Upper lobe of right lung (tissue), 1 donor: ENCODE measurements around the gene CHD6. TPM values are rescaled to one million over a fixed set of nuclear protein-coding genes. Genes with fewer than 3 reads are reported as not detected.
A peak's percentile ranks its signal among the peaks of the same experiment; 100 is the strongest.

Experiments used
- ATAC-seq: fragments of 200-7000 bp; cut with Tn5 transposase; one replicate; pipeline ENCODE4 v1.9.1; 2020; ENCODE audit warnings: mild to moderate bottlenecking, moderate library complexity
- DNase-seq: peaks from one replicate; pipeline ENCODE4 v3.0.0-alpha.2; 2020
- H3K27ac ChIP-seq: fragments of 200-600 bp; one replicate; pipeline ENCODE4 v1.8.0; 2022
- H3K27me3 ChIP-seq: fragments of 200-600 bp; one replicate; pipeline ENCODE4 v1.8.0; 2022; ENCODE audit warnings: mild to moderate bottlenecking
- H3K36me3 ChIP-seq: fragments of 200-600 bp; one replicate; pipeline ENCODE4 v1.8.0; 2022
- H3K4me1 ChIP-seq: fragments of 200-600 bp; one replicate; pipeline ENCODE4 v1.8.0; 2022
- H3K4me3 ChIP-seq: fragments of 200-600 bp; one replicate; pipeline ENCODE4 v1.8.0; 2022; ENCODE audit warnings: mild to moderate bottlenecking
- H3K9me3 ChIP-seq: fragments of 200-600 bp; one replicate; pipeline ENCODE4 v1.8.0; 2022
- CTCF ChIP-seq: fragments of 200-600 bp; IDR thresholded peaks from one replicate; pipeline ENCODE4 v1.8.0; 2022; ENCODE audit warnings: antibody characterized with exemption
- intact Hi-C: fragments of 100-400 bp; cut with DNase I; formaldehyde crosslinking; loops from one replicate; pipeline ENCODE4 v1.11.0; 2022
- total RNA-seq: library from RNA; stranded (reverse); fragmentation: NEBNext Ultra II Directional; extraction: Animal tissue kit (Norgen Biotek cat#: 25700); gene quantifications from one replicate; pipeline ENCODE4 v1.2.1, GENCODE V29; 2021
- donor health status: DM: no; HTN: yes; CAD: no; lungs with severe emphysema.

The CHD6 gene
- total RNA-seq, 1 donor from 2014 or later, result 42.3 TPM

GRCh38 chr20:41415191-41415590, 203.0 kb downstream of the CHD6 start:
- Histone ChIP-seq H3K27me3 (no peaks in the 10 kb centered on the region), H3K9me3 (no peaks in the 10 kb centered on the region), H3K36me3 (peaks cover 91% of the 10 kb centered on the region), H3K27ac (no peak overlapping the region), H3K4me1 (no peaks in the 10 kb centered on the region), H3K4me3 (no peak overlapping the region)
- no peak for DNase-seq
- no peak for TF ChIP-seq CTCF
- intact Hi-C loops, result no loop called here
- ATAC-seq, result no peak

GRCh38 chr20:41413169-41413568, 205.0 kb downstream of the CHD6 start:
- Histone ChIP-seq H3K4me3 (no peak overlapping the region), H3K27me3 (no peaks in the 10 kb centered on the region), H3K36me3 (peaks cover 90% of the 10 kb centered on the region), H3K9me3 (no peaks in the 10 kb centered on the region), H3K27ac (no peak overlapping the region), H3K4me1 (no peaks in the 10 kb centered on the region)
- TF ChIP-seq CTCF, result no peak
- DNase-seq (no peak), ATAC-seq (no peak)
- intact Hi-C loops, result no loop called here

- intact Hi-C loops, result no loop called here
- H3K36me3 ChIP-seq, result peaks cover 88% of the 10 kb centered on the region
- H3K27ac ChIP-seq, result no peak overlapping the region
- no peak for TF ChIP-seq CTCF
- ATAC-seq, result no peak
- H3K4me3 ChIP-seq, result no peak overlapping the region
- no peaks in the 10 kb centered on the region for H3K4me1 ChIP-seq
- no peak for DNase-seq
- H3K9me3 ChIP-seq, result no peaks in the 10 kb centered on the region
- H3K27me3 ChIP-seq, result no peaks in the 10 kb centered on the region
These were observed 205.7 kb downstream of the CHD6 start for GRCh38 chr20:41412324-41413120.

GRCh38 chr20:41411391-41411847, 206.8 kb downstream of the CHD6 start:
- DNase-seq (no peak), ATAC-seq (no peak)
- peak; percentile 41 for TF ChIP-seq CTCF
- Histone ChIP-seq H3K27me3 (no peaks in the 10 kb centered on the region), H3K4me1 (no peaks in the 10 kb centered on the region), H3K9me3 (no peaks in the 10 kb centered on the region), H3K4me3 (no peak overlapping the region), H3K36me3 (peaks cover 90% of the 10 kb centered on the region), H3K27ac (no peak overlapping the region)
- intact Hi-C loops, result no loop called here

- intact Hi-C loops, result no loop called here
- H3K4me1 ChIP-seq, result no peaks in the 10 kb centered on the region
- H3K4me3 ChIP-seq, result no peak overlapping the region
- H3K27me3 ChIP-seq, result no peaks in the 10 kb centered on the region
- no peak for ATAC-seq
- H3K9me3 ChIP-seq, result no peaks in the 10 kb centered on the region
- TF ChIP-seq CTCF, result no peak
- no peak for DNase-seq
- peaks cover 90% of the 10 kb centered on the region for H3K36me3 ChIP-seq
- H3K27ac ChIP-seq, result no peak overlapping the region
These were observed 209.2 kb downstream of the CHD6 start for GRCh38 chr20:41408986-41409385.
